DOHH2 (cell line): Measurements from ENCODE around the gene DKKL1.
A peak's percentile ranks its signal among the peaks of the same experiment; 100 is the strongest.

Source experiments
- H3F3A ChIP-seq: fragments of 200-600 bp; sonication (generic), shearing (Covaris generic); 2 replicates; pipeline ENCODE4 v1.6.0; 2016; ENCODE audit warnings: antibody characterized with exemption, mild to moderate bottlenecking; ENCODE audit not compliant: control insufficient read depth, insufficient read depth
- H3K27ac ChIP-seq: fragments of 200-600 bp; sonication (generic); 2 replicates; pipeline ENCODE4 v1.5.1; 2014; ENCODE audit warnings: low read depth, mild to moderate bottlenecking, low read length, moderate library complexity
- H3K27me3 ChIP-seq: fragments of 200-600 bp; sonication (generic); 2 replicates; pipeline ENCODE4 v1.6.1; 2014; ENCODE audit warnings: mild to moderate bottlenecking, low read length, mixed read lengths; ENCODE audit not compliant: control insufficient read depth
- H3K36me3 ChIP-seq: fragments of 200-600 bp; sonication (generic); 2 replicates; pipeline ENCODE4 v1.6.1; 2014; ENCODE audit warnings: mild to moderate bottlenecking, low read length, moderate library complexity, mixed read lengths; ENCODE audit not compliant: control insufficient read depth
- H3K4me1 ChIP-seq: fragments of 200-600 bp; sonication (generic); 2 replicates; pipeline ENCODE4 v1.6.1; 2014; ENCODE audit warnings: mild to moderate bottlenecking, low read length, mixed read lengths; ENCODE audit not compliant: control insufficient read depth
- H3K4me2 ChIP-seq: fragments of 200-600 bp; sonication (generic); 2 replicates; pipeline ENCODE4 v1.6.0; 2014; ENCODE audit warnings: mild to moderate bottlenecking, low read length, moderate library complexity
- H3K4me3 ChIP-seq: fragments of 200-600 bp; sonication (generic); 2 replicates; pipeline ENCODE4 v1.5.1; 2014; ENCODE audit warnings: mild to moderate bottlenecking, low read length, mixed read lengths
- H3K79me2 ChIP-seq: fragments of 200-600 bp; sonication (generic); 2 replicates; pipeline ENCODE4 v1.6.1; 2014; ENCODE audit warnings: mild to moderate bottlenecking, low read length, mixed read lengths; ENCODE audit not compliant: control insufficient read depth
- H3K9me2 ChIP-seq: fragments of 200-600 bp; sonication (generic); replicated peaks from 2 replicates; pipeline ENCODE4 v1.6.1; 2014; ENCODE audit warnings: mild to moderate bottlenecking, low read length, mixed read lengths; ENCODE audit not compliant: control insufficient read depth
- H3K9me3 ChIP-seq: fragments of 200-600 bp; sonication (generic); 2 replicates; pipeline ENCODE4 v1.6.1; 2014; ENCODE audit warnings: antibody characterized with exemption, low read length, mixed read lengths; ENCODE audit not compliant: control insufficient read depth, insufficient read depth
- H4K20me1 ChIP-seq: fragments of 200-600 bp; sonication (generic); 2 replicates; pipeline ENCODE4 v1.6.0; 2014; ENCODE audit warnings: low read depth, mild to moderate bottlenecking, antibody characterized with exemption, low read length, moderate library complexity; ENCODE audit not compliant: control insufficient read depth, insufficient read depth
- CTCF ChIP-seq: fragments of 200-600 bp; sonication (generic); IDR thresholded peaks from one replicate; pipeline ENCODE4 v1.5.1; 2014; ENCODE audit warnings: antibody characterized with exemption, mild to moderate bottlenecking, low read depth, low read length; ENCODE audit not compliant: poor library complexity, severe bottlenecking
- EZH2phosphoT487 ChIP-seq: fragments of 200-600 bp; sonication (generic); IDR thresholded peaks from 2 replicates; pipeline ENCODE4 v1.6.1; 2017; ENCODE audit warnings: borderline replicate concordance, mild to moderate bottlenecking, antibody characterized with exemption, low read length, moderate library complexity, mixed read lengths

DKKL1 gene

GRCh38 chr19:49403404-49404187 is 39.9 kb downstream of the DKKL1 start:
- Histone ChIP-seq H3K4me3 (peak overlapping the region; percentile 56), H3K27ac (peak overlapping the region; percentile 90), H3K9me2 (no peaks in the 10 kb centered on the region), H3K79me2 (no peaks in the 10 kb centered on the region), H3K9me3 (no peaks in the 10 kb centered on the region), H3K4me1 (peaks cover 42% of the 10 kb centered on the region), H4K20me1 (no peaks in the 10 kb centered on the region), H3K4me2 (peak overlapping the region; percentile 88), H3K27me3 (no peaks in the 10 kb centered on the region), H3F3A (peaks cover 10% of the 10 kb centered on the region), H3K36me3 (no peaks in the 10 kb centered on the region)
- no peak for TF ChIP-seq CTCF
- TF ChIP-seq EZH2phosphoT487: no peak

DNA sequence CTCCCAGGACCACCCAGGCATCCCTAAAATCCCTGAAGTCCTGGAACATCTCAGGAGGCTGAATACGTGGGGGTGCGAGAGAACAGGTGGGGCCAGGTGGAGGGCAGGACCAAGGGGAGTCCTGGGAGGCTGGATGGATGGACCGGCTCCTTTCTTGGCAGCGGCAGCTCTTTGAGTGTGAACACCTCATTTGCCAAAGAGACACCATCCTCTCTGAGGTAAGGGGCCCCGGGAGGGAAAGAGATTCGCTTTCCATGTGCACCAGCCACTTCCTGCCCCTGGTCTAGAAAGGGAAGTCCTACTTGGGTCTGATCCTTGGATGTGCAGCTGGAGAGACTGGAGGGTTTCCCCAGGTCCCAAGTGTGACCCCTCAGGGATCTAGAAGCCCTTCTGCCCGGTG is 43.4 kb downstream of the DKKL1 start:
- H3K4me2 ChIP-seq: no peak overlapping the region

DNA sequence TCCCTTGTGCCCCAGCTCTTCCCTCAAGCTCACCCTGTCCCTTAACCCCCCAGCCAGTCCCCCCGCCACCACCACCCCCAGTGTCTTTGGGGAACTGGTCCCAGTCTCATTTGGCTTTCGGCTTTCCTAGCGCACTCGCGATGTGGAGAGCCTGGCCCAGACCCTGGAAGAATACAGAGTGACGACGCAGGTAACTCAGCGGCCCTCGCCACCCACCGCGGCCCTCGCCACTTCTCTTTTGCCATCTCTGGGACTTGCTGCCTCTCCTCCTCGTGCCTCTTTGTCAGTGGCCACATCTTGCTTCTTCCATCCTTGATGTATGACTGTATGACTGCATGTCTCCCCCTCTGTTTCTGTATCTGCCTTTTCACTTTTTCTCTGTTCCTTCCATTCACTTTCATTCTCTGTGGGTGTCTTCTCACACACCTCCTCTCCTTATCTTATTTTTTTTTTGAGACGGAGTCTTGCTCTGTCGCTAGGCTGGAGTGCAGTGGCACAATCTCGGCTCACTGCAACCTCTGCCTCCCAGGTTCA is 43.9 kb downstream of the DKKL1 start:
- H3K9me3 ChIP-seq: no peaks in the 10 kb centered on the region
- no peaks in the 10 kb centered on the region for H4K20me1 ChIP-seq
- no peaks in the 10 kb centered on the region for H3K79me2 ChIP-seq
- peaks cover 75% of the 10 kb centered on the region for H3K4me1 ChIP-seq
- no peak overlapping the region for H3K4me3 ChIP-seq
- no peak overlapping the region for H3K4me2 ChIP-seq
- H3F3A ChIP-seq: peaks cover 24% of the 10 kb centered on the region
- no peak for TF ChIP-seq EZH2phosphoT487
- TF ChIP-seq CTCF: no peak
- H3K36me3 ChIP-seq: no peaks in the 10 kb centered on the region
- H3K9me2 ChIP-seq: no peaks in the 10 kb centered on the region
- no peak overlapping the region for H3K27ac ChIP-seq
- H3K27me3 ChIP-seq: no peaks in the 10 kb centered on the region

More for the DNA sequence above, 43.4 kb downstream of the DKKL1 start:
- no peaks in the 10 kb centered on the region for H3K79me2 ChIP-seq
- peaks cover 24% of the 10 kb centered on the region for H3F3A ChIP-seq
- no peak overlapping the region for H3K4me3 ChIP-seq
- H3K4me1 ChIP-seq: peaks cover 75% of the 10 kb centered on the region
- no peaks in the 10 kb centered on the region for H4K20me1 ChIP-seq
- H3K9me2 ChIP-seq: no peaks in the 10 kb centered on the region
- H3K9me3 ChIP-seq: no peaks in the 10 kb centered on the region
- no peak overlapping the region for H3K27ac ChIP-seq
- TF ChIP-seq EZH2phosphoT487: no peak
- TF ChIP-seq CTCF: no peak
- no peaks in the 10 kb centered on the region for H3K27me3 ChIP-seq
- H3K36me3 ChIP-seq: no peaks in the 10 kb centered on the region
